Measurements from ENCODE around the gene PLA2G4B. TPM values are rescaled to one million over a fixed set of nuclear protein-coding genes. Genes with fewer than 3 reads are reported as not detected.

PLA2G4B gene
- total and polyA plus RNA-seq, 10 of the 15 experiments (the other 5 are each of a cell fraction or from before 2014, with no cell fraction given): 0.22 to 6.6 (median 2.9) TPM

DNA sequence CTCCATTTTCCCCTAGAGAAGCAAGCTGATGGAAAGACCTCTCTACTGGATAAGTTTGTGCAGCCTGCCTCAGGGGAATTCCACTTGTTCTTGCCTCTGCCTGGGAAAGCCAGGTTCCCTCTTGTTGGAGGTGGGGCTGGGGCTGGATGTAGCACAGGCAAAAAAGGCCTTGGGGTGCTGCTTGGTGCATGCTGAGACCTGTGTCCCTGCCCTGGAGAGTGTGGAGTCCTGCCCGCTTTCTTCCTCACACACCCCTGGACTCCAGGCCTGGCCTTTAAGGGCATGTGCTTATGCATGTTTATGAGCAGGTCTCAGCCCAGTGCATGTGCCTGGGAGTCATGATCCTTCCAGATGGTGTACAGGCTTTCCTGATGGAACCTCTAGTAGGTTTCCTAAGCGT is 34.3 kb upstream of the PLA2G4B start (continued):
- TF ChIP-seq BHLHE40 (IDR thresholded peaks at IDR 0.05; ENCODE audit: borderline replicate concordance in 1 of 2, low read depth in 2 of 2, low read length in 1 of 2) (no peak), GABPA (IDR thresholded peaks at IDR 0.05; ENCODE audit: low read depth) (no peak), SMARCA5 (IDR thresholded peaks at IDR 0.05) (no peak), SIX5 (IDR thresholded peaks at IDR 0.05; ENCODE audit: low read depth, low read length, severe bottlenecking) (no peak), ZNF24 (IDR thresholded peaks at IDR 0.05) (no peak), MEF2B (IDR thresholded peaks at IDR 0.05; ENCODE audit: partially characterized antibody, poor library complexity, severe bottlenecking) (no peak), NFIC (IDR thresholded peaks at IDR 0.05; ENCODE audit: low read depth, low read length) (no peak), MYC (IDR thresholded peaks at IDR 0.05; ENCODE audit: insufficient read depth, insufficient read length, insufficient replicate concordance, low read length, severe bottlenecking) (no peak), PAX5 (IDR thresholded peaks at IDR 0.05; ENCODE audit: borderline replicate concordance, low read depth, low read length) (no peak)
- TF ChIP-seq, protein P1, sequence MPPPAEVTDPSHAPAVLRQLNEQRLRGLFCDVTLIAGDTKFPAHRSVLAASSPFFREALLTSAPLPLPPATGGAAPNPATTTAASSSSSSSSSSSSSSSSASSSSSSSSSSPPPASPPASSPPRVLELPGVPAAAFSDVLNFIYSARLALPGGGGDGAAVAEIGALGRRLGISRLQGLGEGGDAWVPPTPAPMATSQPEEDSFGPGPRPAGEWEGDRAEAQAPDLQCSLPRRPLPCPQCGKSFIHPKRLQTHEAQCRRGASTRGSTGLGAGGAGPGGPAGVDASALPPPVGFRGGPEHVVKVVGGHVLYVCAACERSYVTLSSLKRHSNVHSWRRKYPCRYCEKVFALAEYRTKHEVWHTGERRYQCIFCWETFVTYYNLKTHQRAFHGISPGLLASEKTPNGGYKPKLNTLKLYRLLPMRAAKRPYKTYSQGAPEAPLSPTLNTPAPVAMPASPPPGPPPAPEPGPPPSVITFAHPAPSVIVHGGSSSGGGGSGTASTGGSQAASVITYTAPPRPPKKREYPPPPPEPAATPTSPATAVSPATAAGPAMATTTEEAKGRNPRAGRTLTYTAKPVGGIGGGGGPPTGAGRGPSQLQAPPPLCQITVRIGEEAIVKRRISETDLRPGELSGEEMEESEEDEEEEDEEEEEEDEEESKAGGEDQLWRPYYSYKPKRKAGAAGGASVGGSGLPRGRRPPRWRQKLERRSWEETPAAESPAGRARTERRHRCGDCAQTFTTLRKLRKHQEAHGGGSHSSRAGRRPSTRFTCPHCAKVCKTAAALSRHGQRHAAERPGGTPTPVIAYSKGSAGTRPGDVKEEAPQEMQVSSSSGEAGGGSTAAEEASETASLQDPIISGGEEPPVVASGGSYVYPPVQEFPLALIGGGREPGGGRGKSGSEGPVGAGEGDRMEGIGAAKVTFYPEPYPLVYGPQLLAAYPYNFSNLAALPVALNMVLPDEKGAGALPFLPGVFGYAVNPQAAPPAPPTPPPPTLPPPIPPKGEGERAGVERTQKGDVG (CRISPR knock-in tag; IDR thresholded peaks at IDR 0.05): no peak
- TF ChIP-seq, protein P2, sequence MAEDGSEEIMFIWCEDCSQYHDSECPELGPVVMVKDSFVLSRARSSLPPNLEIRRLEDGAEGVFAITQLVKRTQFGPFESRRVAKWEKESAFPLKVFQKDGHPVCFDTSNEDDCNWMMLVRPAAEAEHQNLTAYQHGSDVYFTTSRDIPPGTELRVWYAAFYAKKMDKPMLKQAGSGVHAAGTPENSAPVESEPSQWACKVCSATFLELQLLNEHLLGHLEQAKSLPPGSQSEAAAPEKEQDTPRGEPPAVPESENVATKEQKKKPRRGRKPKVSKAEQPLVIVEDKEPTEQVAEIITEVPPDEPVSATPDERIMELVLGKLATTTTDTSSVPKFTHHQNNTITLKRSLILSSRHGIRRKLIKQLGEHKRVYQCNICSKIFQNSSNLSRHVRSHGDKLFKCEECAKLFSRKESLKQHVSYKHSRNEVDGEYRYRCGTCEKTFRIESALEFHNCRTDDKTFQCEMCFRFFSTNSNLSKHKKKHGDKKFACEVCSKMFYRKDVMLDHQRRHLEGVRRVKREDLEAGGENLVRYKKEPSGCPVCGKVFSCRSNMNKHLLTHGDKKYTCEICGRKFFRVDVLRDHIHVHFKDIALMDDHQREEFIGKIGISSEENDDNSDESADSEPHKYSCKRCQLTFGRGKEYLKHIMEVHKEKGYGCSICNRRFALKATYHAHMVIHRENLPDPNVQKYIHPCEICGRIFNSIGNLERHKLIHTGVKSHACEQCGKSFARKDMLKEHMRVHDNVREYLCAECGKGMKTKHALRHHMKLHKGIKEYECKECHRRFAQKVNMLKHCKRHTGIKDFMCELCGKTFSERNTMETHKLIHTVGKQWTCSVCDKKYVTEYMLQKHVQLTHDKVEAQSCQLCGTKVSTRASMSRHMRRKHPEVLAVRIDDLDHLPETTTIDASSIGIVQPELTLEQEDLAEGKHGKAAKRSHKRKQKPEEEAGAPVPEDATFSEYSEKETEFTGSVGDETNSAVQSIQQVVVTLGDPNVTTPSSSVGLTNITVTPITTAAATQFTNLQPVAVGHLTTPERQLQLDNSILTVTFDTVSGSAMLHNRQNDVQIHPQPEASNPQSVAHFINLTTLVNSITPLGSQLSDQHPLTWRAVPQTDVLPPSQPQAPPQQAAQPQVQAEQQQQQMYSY (CRISPR knock-in tag; IDR thresholded peaks at IDR 0.05): no peak

All from GM12878 (cell line).